HFF-Myc (cell line): ENCODE results near the gene ADARB1.

ENCODE experiments used
- DNase-seq: peaks from one replicate; pipeline ENCODE4 v3.0.0-alpha.2; 2011; ENCODE audit warnings: low read depth; ENCODE audit errors: extremely low read depth
- H3K4me3 ChIP-seq: replicated peaks from 2 replicates; pipeline ENCODE4 v1.5.1; 2011; ENCODE audit warnings: low read depth, mild to moderate bottlenecking, control low read depth, low read length
- CTCF ChIP-seq: IDR thresholded peaks from 2 replicates; pipeline ENCODE4 v1.5.1; 2012; ENCODE audit warnings: mild to moderate bottlenecking, low read depth, low read length, control low read depth; ENCODE audit errors: missing control alignments

Gene ADARB1

DNA sequence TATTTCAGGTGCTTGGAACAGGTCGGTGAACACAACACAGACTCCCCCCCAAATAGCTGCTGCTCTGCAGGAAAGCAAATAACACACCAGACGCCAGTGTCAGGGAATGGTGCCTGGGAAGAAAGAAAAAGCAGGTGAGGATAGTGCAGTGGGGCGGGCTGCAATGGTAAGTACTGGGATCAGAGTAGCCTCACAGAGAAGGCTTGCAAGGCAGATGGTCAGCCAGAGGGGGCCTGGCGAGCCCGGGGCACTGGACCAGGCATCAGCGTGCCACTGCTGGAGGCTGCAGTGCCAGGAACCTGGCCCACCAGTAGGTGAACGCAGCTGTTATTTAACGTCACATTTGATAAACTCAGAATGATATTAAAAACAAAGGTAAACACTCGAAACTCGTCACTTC, 153.4 kb downstream of the ADARB1 start:
- no peak for DNase-seq
- H3K4me3 ChIP-seq: no peak overlapping the region
- TF ChIP-seq CTCF: no peak

DNA sequence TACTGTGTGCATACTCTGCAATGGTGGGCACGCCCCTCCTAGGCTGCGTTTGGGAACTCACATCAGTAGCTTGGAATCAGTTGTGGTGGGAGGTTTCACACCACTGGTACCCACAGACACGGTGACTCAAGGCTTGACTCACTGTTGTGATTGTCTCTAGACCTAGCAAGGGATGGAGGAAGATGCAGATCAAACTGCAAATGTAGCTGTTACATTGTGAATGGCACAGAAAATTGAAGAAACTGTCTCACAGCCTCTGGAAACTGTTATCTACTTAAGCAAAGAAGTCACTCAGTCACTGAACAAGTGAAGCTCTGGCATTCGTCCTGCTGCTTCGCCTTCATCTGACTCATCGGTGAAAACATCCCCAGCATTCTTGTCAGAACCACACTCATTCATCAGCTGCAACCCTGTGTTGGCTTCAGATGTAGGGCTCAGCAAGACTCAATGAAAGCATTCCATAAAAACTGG, 153.8 kb downstream of the ADARB1 start:
- DNase-seq: peak; percentile 88
- no peak overlapping the region for H3K4me3 ChIP-seq
- TF ChIP-seq CTCF: no peak

DNA sequence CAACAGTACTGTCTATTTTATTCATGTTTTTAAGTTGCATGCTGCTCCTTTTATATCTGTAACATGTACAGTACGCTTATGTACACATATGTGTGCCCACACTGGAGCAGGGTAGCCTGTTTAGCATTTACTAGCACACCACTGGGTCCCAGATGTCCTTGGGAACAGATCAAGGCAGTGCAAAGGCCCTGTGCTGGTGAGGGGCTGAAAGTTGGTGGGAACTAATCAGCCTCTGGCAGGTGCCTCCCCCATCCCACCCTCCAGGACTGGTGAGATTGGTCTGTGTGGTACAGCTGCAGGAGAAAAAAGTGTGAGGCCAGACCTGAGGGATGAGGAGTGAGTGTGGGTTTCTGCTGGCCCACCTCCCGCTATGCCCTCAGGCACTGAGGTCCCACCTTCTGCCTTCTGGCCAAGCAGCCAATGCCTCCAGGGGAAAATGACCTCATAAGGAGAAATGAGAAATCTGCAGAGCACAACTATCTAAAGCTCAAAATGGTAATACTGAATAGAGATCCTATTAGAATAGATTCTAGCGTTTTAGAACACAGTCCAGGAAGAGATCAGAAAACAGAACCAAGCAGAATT, 154.4 kb downstream of the ADARB1 start:
- H3K4me3 ChIP-seq: no peak overlapping the region
- TF ChIP-seq CTCF: no peak
- no peak for DNase-seq

DNA sequence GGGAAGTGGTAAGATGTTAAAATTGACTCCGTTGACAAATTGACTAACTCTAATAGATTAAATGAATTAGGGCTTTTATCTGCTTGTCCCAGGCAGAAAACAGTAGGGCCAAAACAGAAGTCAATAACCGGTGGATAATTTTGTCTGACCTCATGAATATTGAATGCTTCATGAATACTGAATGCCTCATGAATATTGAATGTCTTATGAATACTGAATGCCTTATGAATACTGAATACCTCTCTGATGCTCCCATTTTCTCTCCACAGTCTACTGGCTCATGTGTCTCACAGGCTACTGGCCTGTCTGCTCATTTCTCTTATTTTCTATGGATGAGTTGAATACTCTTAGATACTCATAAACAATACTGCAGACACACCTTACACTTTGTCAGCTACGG, 157.3 kb downstream of the ADARB1 start:
- TF ChIP-seq CTCF: no peak
- no peak overlapping the region for H3K4me3 ChIP-seq
- no peak for DNase-seq

DNA sequence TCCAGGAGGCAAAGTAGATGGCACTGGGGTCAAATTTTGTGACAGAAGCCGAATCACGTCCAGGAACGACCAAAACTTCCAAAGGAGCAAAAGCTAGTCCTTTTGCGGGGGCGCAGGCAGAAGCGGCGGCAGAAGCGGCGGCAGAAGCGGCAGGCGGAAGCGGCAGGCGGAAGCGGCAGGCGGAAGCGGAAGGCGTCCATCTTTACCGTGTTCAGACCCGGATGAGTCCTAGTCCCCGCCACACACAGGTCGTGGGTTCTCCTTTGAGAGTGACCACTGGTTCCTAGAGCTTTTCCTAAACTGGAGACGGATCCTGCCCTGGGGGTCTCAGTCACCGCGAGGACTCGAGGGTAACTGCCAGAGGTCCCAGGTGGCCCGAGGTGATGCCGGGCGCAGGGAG, 159.7 kb downstream of the ADARB1 start:
- no peak for DNase-seq
- no peak overlapping the region for H3K4me3 ChIP-seq
- no peak for TF ChIP-seq CTCF

GRCh38 chr21:45234965-45235364, 160.6 kb downstream of the ADARB1 start:
- DNase-seq: no peak
- TF ChIP-seq CTCF: no peak

GRCh38 chr21:45235488-45235887, 161.1 kb downstream of the ADARB1 start:
- TF ChIP-seq CTCF: no peak
- no peak for DNase-seq
- H3K4me3 ChIP-seq: no peak overlapping the region

More at GRCh38 chr21:45234965-45235364, 160.6 kb downstream of the ADARB1 start:
- no peak overlapping the region for H3K4me3 ChIP-seq
